Activated CD4-positive, CD25-positive, alpha-beta regulatory T cell treated with anti-CD3 and anti-CD28 coated beads, Interleukin-2, amount 50 U/mL, for 16 hours (primary cell): Measurements from ENCODE around the gene CRYBG2.
"Not testable (repeated sequence)": the region's sequence is repeated elsewhere in the genome, so short reads cannot be mapped to it uniquely, and the experiment has no call there.

Experiments used
- DNase-seq: peaks from one replicate; pipeline ENCODE4 v3.0.0-alpha.2; 2020; ENCODE audit warnings: low read depth, low spot score

CRYBG2 gene

GRCh38 chr1:26321315-26322041 lies 32.5 kb downstream of the CRYBG2 start:
- DNase-seq, result peak; percentile 90

- DNase-seq, result no peak
These were observed 33.0 kb downstream of the CRYBG2 start for GRCh38 chr1:26320896-26321295.

GRCh38 chr1:26318338-26319064 lies 35.4 kb downstream of the CRYBG2 start:
- DNase-seq, result no peak

- peak; percentile 45 for DNase-seq
These were observed 36.2 kb downstream of the CRYBG2 start, which contains the start of gene CD52 for GRCh38 chr1:26317612-26318337. CD52 (plus strand) TSS chr1:26317958; CDS start chr1:26318018, 60 bp downstream.

GRCh38 chr1:26317146-26317545 lies 36.8 kb downstream of the CRYBG2 start:
- no peak for DNase-seq

- DNase-seq, result no peak
These were observed 37.8 kb downstream of the CRYBG2 start for GRCh38 chr1:26315874-26316850.

GRCh38 chr1:26314501-26314900 lies 39.4 kb downstream of the CRYBG2 start:
- no peak for DNase-seq

GRCh38 chr1:26307966-26308899 lies 45.7 kb downstream of the CRYBG2 start:
- not testable (repeated sequence) for DNase-seq

GRCh38 chr1:26307363-26307781 lies 46.6 kb downstream of the CRYBG2 start:
- no peak for DNase-seq

- DNase-seq, result peak; percentile 91
These were observed 47.4 kb downstream of the CRYBG2 start, which contains the start of gene UBXN11 for GRCh38 chr1:26306290-26307229. UBXN11 (minus strand) TSS chr1:26306636; CDS start chr1:26302883, 3,753 bp downstream.

GRCh38 chr1:26305667-26306289 lies 48.2 kb downstream of the CRYBG2 start:
- DNase-seq, result no peak

- DNase-seq, result no peak
These were observed 51.1 kb downstream of the CRYBG2 start for GRCh38 chr1:26302733-26303405.

GRCh38 chr1:26300578-26301275 lies 53.2 kb downstream of the CRYBG2 start:
- no peak for DNase-seq

- no peak for DNase-seq
These were observed 56.2 kb downstream of the CRYBG2 start for GRCh38 chr1:26297791-26298124.

- DNase-seq, result no peak
These were observed 56.7 kb downstream of the CRYBG2 start for GRCh38 chr1:26297057-26297790.

- no peak for DNase-seq
These were observed 57.4 kb downstream of the CRYBG2 start for GRCh38 chr1:26296340-26297056.
